HCT116 (cell line): ENCODE data around the gene SMYD3. TPM values are rescaled to one million over a fixed set of nuclear protein-coding genes. Genes with fewer than 3 reads are reported as not detected.

Experiments used
- ATAC-seq: fragments of 200-7000 bp; cut with Tn5 transposase; 2 replicates; pipeline ENCODE4 v1.9.1; 2020; ENCODE audit warnings: mild to moderate bottlenecking, moderate library complexity
- BruUV-seq: library from RNA; stranded (reverse); fragments of 400-500 nt; replicated peaks from 2 replicates; lab custom pipeline; 2021; lab: Mats Ljungman, UMichigan
- CTCF ChIA-PET: fragments of 300-600 bp; sonication (Branson Sonifier 250); formaldehyde crosslinking; loops from one replicate; lab custom pipeline; 2021; ENCODE audit warnings: antibody characterized with exemption; lab: Charles Lee
- POLR2A ChIA-PET: fragments of 300-600, 350-600 bp; sonication (Branson Sonifier 250); formaldehyde crosslinking; loops from one replicate; lab custom pipeline; 2021; ENCODE audit warnings: antibody characterized with exemption; lab: Charles Lee
- RAD21 ChIA-PET, 2 experiments: fragments of 300-600 bp; sonication (Branson Sonifier 250); formaldehyde crosslinking; loops; one replicate each; lab custom pipeline; 2023; ENCODE audit warnings: low total read pairs in 2 of 2; ENCODE audit not compliant: uncharacterized antibody in 2 of 2, unreplicated experiment in 2 of 2, low non-redundant PET in 1 of 2; lab: Charles Lee
- DNase-seq: peaks from one replicate; pipeline ENCODE4 v3.0.0-alpha.2; 2010; ENCODE audit warnings: low read depth, low spot score
- H2AFZ ChIP-seq: fragments of 200-600 bp; shearing (Covaris generic), sonication (generic); 2 replicates; pipeline ENCODE4 v1.6.1; 2017; ENCODE audit warnings: low read depth, mixed run types, mixed read lengths, antibody characterized with exemption, low read length; ENCODE audit not compliant: poor library complexity, severe bottlenecking
- H3K27ac ChIP-seq: 2 replicates; pipeline ENCODE4 v1.5.1; 2012; ENCODE audit warnings: low read depth, low read length
- H3K27me3 ChIP-seq: fragments of 200-600 bp; sonication (generic); 2 replicates; pipeline ENCODE4 v1.6.1; 2016; ENCODE audit warnings: mixed run types, low read length, mixed read lengths; ENCODE audit not compliant: insufficient read depth
- H3K36me3 ChIP-seq, 2 experiments: fragments of 200-500 bp in 1 of 2; fragments of 200-600 bp in 1 of 2; sonication (Bioruptor generic) in 1 of 2; sonication (generic) in 1 of 2; 2 replicates each; pipeline versions ENCODE4 v1.5.1 to v1.6.1; 2014 to 2016; ENCODE audit warnings: low read length in 2 of 2, inconsistent platforms in 1 of 2, mixed read lengths in 1 of 2, mixed run types in 1 of 2; ENCODE audit not compliant: insufficient read depth in 2 of 2, control insufficient read depth in 1 of 2
- H3K4me1 ChIP-seq, 2 experiments: fragments of 200-600 bp in 1 of 2; sonication (generic) in 1 of 2; 2 replicates each; pipeline versions ENCODE4 v1.5.1 to v1.6.1; 2012 to 2017; ENCODE audit warnings: low read length in 2 of 2, inconsistent platforms in 1 of 2, mild to moderate bottlenecking in 1 of 2, mixed read lengths in 1 of 2, mixed run types in 1 of 2, moderate library complexity in 1 of 2; ENCODE audit not compliant: insufficient read depth in 2 of 2, control insufficient read depth in 1 of 2
- H3K4me2 ChIP-seq: fragments of 200-600 bp; sonication (generic); 2 replicates; pipeline ENCODE4 v1.6.1; 2017; ENCODE audit warnings: mixed run types, low read length, mixed read lengths
- H3K4me3 ChIP-seq, 2 experiments: fragments of 200-600 bp in 1 of 2; sonication (generic) in 1 of 2; replicated peaks in 1 of 2; 2 replicates each; pipeline ENCODE4 v1.5.1; 2011 to 2016; ENCODE audit warnings: low read length in 2 of 2, control low read depth in 1 of 2, low read depth in 1 of 2, mild to moderate bottlenecking in 1 of 2, mixed read lengths in 1 of 2, mixed run types in 1 of 2
- H3K79me2 ChIP-seq: fragments of 200-600 bp; sonication (generic); 2 replicates; pipeline ENCODE4 v1.6.1; 2017; ENCODE audit warnings: mild to moderate bottlenecking, mixed run types, low read length, moderate library complexity, mixed read lengths; ENCODE audit not compliant: insufficient read depth
- H3K9ac ChIP-seq: fragments of 200-600 bp; sonication (generic); 2 replicates; pipeline ENCODE4 v1.6.1; 2016; ENCODE audit warnings: low read length, mixed read lengths
- H3K9me2 ChIP-seq: fragments of 200-600 bp; sonication (generic), shearing (Covaris generic); 2 replicates; pipeline ENCODE4 v1.6.1; 2017; ENCODE audit warnings: mixed run types, mild to moderate bottlenecking, moderate library complexity; ENCODE audit not compliant: insufficient read depth
- H3K9me3 ChIP-seq, 2 experiments: fragments of 200-500 bp in 1 of 2; fragments of 200-600 bp in 1 of 2; sonication (Bioruptor generic) in 1 of 2; sonication (generic) in 1 of 2; 2 replicates each; pipeline ENCODE4 v1.6.1; 2014 to 2017; ENCODE audit warnings: low read length in 2 of 2, mixed read lengths in 2 of 2, inconsistent platforms in 1 of 2, low read depth in 1 of 2, mild to moderate bottlenecking in 1 of 2, mixed run types in 1 of 2, moderate library complexity in 1 of 2; ENCODE audit not compliant: control insufficient read depth in 1 of 2, insufficient read depth in 1 of 2
- H4K20me1 ChIP-seq: fragments of 200-600 bp; sonication (generic), shearing (Covaris generic); 2 replicates; pipeline ENCODE4 v1.6.1; 2017; ENCODE audit warnings: mixed run types, mild to moderate bottlenecking, moderate library complexity; ENCODE audit not compliant: insufficient read depth
- CBX3 ChIP-seq: IDR thresholded peaks from 2 replicates; pipeline ENCODE4 v1.6.1; 2012; ENCODE audit warnings: low read depth
- EGR1 ChIP-seq: IDR thresholded peaks from 2 replicates; pipeline ENCODE4 v1.6.1; 2012; ENCODE audit warnings: low read depth
- RAD21 ChIP-seq: IDR thresholded peaks from 2 replicates; pipeline ENCODE4 v1.6.1; 2012; ENCODE audit warnings: low read depth, mild to moderate bottlenecking
- SIN3A ChIP-seq: IDR thresholded peaks from 2 replicates; pipeline ENCODE4 v1.6.1; 2012; ENCODE audit warnings: low read depth
- SP1 ChIP-seq: IDR thresholded peaks from 2 replicates; pipeline ENCODE4 v1.6.1; 2012; ENCODE audit warnings: low read depth
- TCF7L2 ChIP-seq: IDR thresholded peaks from 2 replicates; pipeline ENCODE4 v1.7.0; 2011; ENCODE audit warnings: borderline replicate concordance, inconsistent platforms; ENCODE audit not compliant: insufficient read depth, insufficient read length; ENCODE audit errors: extremely low read depth
- ZBTB33 ChIP-seq: IDR thresholded peaks from 2 replicates; pipeline ENCODE4 v1.6.1; 2011; ENCODE audit warnings: mild to moderate bottlenecking, low read length, moderate library complexity; ENCODE audit not compliant: insufficient replicate concordance; ENCODE audit errors: extremely low read depth
- intact Hi-C: fragments of 100-400 bp; cut with micrococcal nuclease; formaldehyde crosslinking; loops from 2 replicates; pipeline ENCODE4 v1.10.0; 2022
- total RNA-seq: library from RNA; stranded (reverse); gene quantifications from one replicate; pipeline ENCODE4 v1.2.1, GENCODE V29; 2021; ENCODE audit not compliant: unreplicated experiment
- TF ChIP-seq, protein P1 (sequence below): IDR thresholded peaks from 2 replicates; pipeline ENCODE4 v1.6.1; 2012
- TF ChIP-seq, protein P2 (sequence below): IDR thresholded peaks from 2 replicates; pipeline ENCODE4 v1.6.1; 2012; ENCODE audit warnings: low read depth

The SMYD3 gene
- total RNA-seq, 1 experiment from 2014 or later: 33.6 TPM

DNA sequence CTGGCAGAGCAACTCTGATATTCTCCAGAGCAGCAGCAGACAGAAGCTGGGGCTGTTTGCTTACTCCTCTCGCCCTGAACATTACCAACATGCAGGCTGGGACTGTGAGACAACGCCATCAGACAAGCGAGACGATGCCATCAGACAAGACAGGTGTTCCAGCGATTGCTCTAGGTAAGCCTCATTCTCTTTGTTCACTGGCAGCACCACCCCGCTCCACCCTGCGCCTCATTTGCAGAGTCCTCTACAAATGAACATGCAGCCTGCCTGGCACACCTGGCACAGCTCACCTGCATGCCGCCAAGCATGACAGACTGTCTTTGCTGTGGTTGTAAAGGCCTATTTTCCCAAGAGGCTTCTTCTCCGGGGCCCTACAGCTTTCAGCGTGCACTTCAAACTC is 346.2 kb downstream of the SMYD3 start (continued):
- TF ChIP-seq TCF7L2 (no peak), ZBTB33 (no peak), CBX3 (no peak)

DNA sequence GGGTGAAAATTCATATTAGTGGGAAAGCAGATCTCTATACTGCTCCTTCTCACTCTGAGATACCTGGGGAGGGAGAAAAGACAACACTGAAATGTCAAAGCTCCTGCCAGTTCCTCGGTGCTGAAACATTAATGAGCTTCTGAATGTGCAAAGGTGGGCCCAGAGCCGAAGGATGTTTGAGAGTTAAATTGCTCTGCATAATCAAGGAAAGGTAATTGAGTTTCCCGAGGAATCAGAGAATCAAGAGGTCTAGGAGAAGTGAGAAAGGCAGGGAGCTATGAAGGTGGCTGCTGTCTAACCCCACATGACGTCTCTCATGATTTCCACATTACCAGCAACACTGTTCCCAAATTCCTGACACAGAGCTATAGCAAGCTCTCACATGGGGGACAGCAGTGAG is 346.7 kb downstream of the SMYD3 start:
- H4K20me1 ChIP-seq: no peaks in the 10 kb centered on the region
- no peak overlapping the region for H3K9ac ChIP-seq
- H3K36me3 ChIP-seq: no peaks in the 10 kb centered on the region
- no peak for DNase-seq
- no peaks in the 10 kb centered on the region for H3K27me3 ChIP-seq
- TF ChIP-seq EGR1 (no peak), SP1 (no peak), SIN3A (no peak), ZBTB33 (no peak), RAD21 (no peak)
- TF ChIP-seq, protein P1, sequence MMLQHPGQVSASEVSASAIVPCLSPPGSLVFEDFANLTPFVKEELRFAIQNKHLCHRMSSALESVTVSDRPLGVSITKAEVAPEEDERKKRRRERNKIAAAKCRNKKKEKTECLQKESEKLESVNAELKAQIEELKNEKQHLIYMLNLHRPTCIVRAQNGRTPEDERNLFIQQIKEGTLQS: no peak
- TF ChIP-seq, protein P2, sequence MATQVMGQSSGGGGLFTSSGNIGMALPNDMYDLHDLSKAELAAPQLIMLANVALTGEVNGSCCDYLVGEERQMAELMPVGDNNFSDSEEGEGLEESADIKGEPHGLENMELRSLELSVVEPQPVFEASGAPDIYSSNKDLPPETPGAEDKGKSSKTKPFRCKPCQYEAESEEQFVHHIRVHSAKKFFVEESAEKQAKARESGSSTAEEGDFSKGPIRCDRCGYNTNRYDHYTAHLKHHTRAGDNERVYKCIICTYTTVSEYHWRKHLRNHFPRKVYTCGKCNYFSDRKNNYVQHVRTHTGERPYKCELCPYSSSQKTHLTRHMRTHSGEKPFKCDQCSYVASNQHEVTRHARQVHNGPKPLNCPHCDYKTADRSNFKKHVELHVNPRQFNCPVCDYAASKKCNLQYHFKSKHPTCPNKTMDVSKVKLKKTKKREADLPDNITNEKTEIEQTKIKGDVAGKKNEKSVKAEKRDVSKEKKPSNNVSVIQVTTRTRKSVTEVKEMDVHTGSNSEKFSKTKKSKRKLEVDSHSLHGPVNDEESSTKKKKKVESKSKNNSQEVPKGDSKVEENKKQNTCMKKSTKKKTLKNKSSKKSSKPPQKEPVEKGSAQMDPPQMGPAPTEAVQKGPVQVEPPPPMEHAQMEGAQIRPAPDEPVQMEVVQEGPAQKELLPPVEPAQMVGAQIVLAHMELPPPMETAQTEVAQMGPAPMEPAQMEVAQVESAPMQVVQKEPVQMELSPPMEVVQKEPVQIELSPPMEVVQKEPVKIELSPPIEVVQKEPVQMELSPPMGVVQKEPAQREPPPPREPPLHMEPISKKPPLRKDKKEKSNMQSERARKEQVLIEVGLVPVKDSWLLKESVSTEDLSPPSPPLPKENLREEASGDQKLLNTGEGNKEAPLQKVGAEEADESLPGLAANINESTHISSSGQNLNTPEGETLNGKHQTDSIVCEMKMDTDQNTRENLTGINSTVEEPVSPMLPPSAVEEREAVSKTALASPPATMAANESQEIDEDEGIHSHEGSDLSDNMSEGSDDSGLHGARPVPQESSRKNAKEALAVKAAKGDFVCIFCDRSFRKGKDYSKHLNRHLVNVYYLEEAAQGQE: no peak
- TF ChIP-seq, all 23 proteins: peak for 0
- no peaks in the 10 kb centered on the region for H3K79me2 ChIP-seq
- H3K4me3 ChIP-seq: no peak overlapping the region
- no peak for ATAC-seq
- BruUV-seq: no TSS peak
- POLR2A ChIA-PET: no interaction called here
- CTCF ChIA-PET: no interaction called here
- H3K9me2 ChIP-seq: no peaks in the 10 kb centered on the region
- H2AFZ ChIP-seq: no peak overlapping the region
- peaks cover 24 to 39% of the 10 kb centered on the region in 2 experiments for H3K4me1 ChIP-seq
- H3K27ac ChIP-seq: no peak overlapping the region
- H3K4me2 ChIP-seq: no peak overlapping the region
- no peaks in the 10 kb centered on the region for H3K9me3 ChIP-seq
- intact Hi-C loops: no loop called here
- RAD21 ChIA-PET: no interaction called here
